HL-60 (cell line): ENCODE results near the gene SFXN5.

ENCODE experiments used
- DNase-seq, 2 experiments: peaks; one replicate each; pipeline ENCODE4 v3.0.0-alpha.2; 2010 to 2020; ENCODE audit warnings: low read depth in 1 of 2, low spot score in 1 of 2
- H3K27ac ChIP-seq: fragments of 250-450 bp; sonication (Bioruptor Pico); replicated peaks from 2 replicates; pipeline ENCODE4 v1.5.1; 2020; ENCODE audit warnings: mild to moderate bottlenecking, moderate library complexity
- H3K27me3 ChIP-seq: fragments of 250-450 bp; sonication (Bioruptor Pico); 2 replicates; pipeline ENCODE4 v1.5.1; 2021; ENCODE audit warnings: mild to moderate bottlenecking, moderate library complexity; ENCODE audit not compliant: insufficient read depth, poor library complexity, severe bottlenecking
- H3K4me3 ChIP-seq: replicated peaks from 2 replicates; pipeline ENCODE4 v1.5.1; 2011; ENCODE audit warnings: mild to moderate bottlenecking, control low read depth, low read length; ENCODE audit not compliant: insufficient read depth
- GABPA ChIP-seq: IDR thresholded peaks from 2 replicates; pipeline ENCODE4 v1.6.1; 2012; ENCODE audit warnings: low read depth
- POLR2AphosphoS5 ChIP-seq: IDR thresholded peaks from 2 replicates; pipeline ENCODE4 v1.6.1; 2012; ENCODE audit warnings: low read depth
- SPI1 ChIP-seq: IDR thresholded peaks from 2 replicates; pipeline ENCODE4 v1.6.1; 2012; ENCODE audit warnings: low read depth, mild to moderate bottlenecking, borderline replicate concordance
- TF ChIP-seq, protein P1 (sequence below): IDR thresholded peaks from one replicate; pipeline ENCODE4 v1.5.1; 2011; ENCODE audit warnings: low read length, control low read depth, inconsistent platforms; ENCODE audit not compliant: insufficient read depth
- TF ChIP-seq, protein P2 (sequence below): IDR thresholded peaks from 2 replicates; pipeline ENCODE4 v1.6.1; 2012; ENCODE audit warnings: low read depth; ENCODE audit not compliant: insufficient replicate concordance

The SFXN5 gene

DNA sequence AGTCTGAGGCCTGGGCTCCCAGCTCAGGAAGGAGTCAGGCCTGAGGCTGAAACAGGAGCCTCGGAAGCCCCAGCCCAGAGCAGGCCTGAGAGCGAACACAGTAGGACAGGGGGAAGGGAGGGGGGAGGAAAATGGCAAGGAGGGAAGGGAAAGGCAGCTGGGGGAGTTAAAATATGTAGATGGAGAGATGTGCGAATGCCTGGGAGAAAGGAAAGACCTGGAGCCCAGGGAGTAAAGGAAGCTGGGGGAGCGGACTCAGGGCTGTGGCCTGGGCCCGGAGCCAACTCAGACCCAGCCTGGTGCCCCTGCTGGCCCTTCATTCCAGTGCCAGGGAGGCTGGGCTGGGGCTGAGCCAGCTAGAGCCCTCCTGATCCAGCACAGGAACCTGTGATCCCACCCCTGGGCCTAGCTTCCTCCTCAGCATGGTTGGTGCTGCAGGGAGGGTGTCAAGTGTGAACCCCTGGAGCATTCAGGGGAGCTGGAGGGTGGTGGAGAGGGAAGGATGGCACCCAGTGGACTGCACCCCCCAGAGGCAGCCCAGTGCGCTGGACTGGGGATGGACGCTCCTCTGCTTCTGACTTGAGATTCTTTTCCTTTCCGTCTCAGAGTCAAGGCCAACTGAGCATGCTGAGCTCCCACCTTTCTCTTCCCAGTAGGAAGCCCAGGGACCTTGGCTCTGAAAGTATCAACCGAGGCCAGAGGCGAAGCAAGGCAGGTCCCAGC, 107.9 kb downstream of the SFXN5 start:
- DNase-seq = no peak
- TF ChIP-seq GABPA = no peak
- TF ChIP-seq POLR2AphosphoS5 = no peak
- TF ChIP-seq, protein P1, sequence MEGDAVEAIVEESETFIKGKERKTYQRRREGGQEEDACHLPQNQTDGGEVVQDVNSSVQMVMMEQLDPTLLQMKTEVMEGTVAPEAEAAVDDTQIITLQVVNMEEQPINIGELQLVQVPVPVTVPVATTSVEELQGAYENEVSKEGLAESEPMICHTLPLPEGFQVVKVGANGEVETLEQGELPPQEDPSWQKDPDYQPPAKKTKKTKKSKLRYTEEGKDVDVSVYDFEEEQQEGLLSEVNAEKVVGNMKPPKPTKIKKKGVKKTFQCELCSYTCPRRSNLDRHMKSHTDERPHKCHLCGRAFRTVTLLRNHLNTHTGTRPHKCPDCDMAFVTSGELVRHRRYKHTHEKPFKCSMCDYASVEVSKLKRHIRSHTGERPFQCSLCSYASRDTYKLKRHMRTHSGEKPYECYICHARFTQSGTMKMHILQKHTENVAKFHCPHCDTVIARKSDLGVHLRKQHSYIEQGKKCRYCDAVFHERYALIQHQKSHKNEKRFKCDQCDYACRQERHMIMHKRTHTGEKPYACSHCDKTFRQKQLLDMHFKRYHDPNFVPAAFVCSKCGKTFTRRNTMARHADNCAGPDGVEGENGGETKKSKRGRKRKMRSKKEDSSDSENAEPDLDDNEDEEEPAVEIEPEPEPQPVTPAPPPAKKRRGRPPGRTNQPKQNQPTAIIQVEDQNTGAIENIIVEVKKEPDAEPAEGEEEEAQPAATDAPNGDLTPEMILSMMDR = no peak
- TF ChIP-seq, protein P2, sequence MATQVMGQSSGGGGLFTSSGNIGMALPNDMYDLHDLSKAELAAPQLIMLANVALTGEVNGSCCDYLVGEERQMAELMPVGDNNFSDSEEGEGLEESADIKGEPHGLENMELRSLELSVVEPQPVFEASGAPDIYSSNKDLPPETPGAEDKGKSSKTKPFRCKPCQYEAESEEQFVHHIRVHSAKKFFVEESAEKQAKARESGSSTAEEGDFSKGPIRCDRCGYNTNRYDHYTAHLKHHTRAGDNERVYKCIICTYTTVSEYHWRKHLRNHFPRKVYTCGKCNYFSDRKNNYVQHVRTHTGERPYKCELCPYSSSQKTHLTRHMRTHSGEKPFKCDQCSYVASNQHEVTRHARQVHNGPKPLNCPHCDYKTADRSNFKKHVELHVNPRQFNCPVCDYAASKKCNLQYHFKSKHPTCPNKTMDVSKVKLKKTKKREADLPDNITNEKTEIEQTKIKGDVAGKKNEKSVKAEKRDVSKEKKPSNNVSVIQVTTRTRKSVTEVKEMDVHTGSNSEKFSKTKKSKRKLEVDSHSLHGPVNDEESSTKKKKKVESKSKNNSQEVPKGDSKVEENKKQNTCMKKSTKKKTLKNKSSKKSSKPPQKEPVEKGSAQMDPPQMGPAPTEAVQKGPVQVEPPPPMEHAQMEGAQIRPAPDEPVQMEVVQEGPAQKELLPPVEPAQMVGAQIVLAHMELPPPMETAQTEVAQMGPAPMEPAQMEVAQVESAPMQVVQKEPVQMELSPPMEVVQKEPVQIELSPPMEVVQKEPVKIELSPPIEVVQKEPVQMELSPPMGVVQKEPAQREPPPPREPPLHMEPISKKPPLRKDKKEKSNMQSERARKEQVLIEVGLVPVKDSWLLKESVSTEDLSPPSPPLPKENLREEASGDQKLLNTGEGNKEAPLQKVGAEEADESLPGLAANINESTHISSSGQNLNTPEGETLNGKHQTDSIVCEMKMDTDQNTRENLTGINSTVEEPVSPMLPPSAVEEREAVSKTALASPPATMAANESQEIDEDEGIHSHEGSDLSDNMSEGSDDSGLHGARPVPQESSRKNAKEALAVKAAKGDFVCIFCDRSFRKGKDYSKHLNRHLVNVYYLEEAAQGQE = no peak
- no peak for TF ChIP-seq SPI1
- Histone ChIP-seq H3K4me3 (no peak overlapping the region), H3K27me3 (no peaks in the 10 kb centered on the region), H3K27ac (no peak overlapping the region)

DNA sequence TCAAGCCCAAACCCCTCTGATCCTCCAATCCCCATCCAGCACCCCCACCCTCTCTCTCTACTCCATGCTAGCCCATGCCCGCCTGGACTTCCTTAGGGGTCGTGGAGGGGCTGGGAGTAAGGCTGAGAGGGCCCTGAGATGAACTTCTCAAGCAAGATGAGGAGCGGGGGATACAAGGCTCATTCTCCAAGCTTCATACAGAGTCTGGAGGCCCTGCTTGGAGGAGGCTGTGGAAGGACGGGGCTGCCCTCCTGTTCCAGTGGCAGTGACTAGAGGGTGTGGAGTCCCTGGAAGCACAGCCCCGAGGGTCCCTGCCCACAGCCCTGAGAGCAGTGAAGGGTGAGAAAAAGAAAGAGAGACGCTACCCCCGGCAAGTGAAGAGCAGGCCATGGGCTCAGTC, 108.6 kb downstream of the SFXN5 start:
- TF ChIP-seq POLR2AphosphoS5 (no peak), SPI1 (no peak), GABPA (no peak)
- TF ChIP-seq, protein P1 = no peak
- TF ChIP-seq, protein P2 = no peak
- Histone ChIP-seq H3K4me3 (no peak overlapping the region), H3K27ac (no peak overlapping the region), H3K27me3 (no peaks in the 10 kb centered on the region)
- no peak for DNase-seq

DNA sequence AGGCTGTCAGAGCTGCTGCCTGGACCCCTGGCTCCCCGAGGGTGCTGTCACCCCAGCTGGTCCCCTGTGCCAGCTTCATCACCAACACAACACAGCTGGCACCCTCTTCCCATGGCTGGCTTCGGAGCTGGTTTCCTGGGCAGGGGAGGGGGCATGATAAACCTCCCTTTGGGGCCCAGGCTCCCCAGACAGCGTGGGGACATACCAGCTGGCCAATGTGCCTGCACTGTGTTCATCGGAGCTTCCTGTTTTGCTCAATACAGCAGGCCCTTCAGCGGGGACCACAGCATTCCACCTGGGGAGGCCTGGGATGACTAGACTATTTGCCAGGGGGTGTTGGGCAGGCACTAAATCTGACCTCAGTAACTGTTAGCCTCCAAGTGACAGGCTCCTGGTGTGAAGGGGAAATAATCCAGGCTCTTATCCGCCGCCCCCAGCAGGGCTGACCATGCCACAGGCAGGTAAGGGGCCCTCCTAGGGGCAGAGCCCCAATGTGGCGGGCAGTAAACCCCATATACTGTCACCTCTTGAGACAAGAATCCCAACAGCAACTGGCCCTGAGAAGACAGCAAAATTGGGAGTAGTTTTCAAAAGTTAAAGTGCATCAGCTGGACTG, 109.6 kb downstream of the SFXN5 start:
- TF ChIP-seq POLR2AphosphoS5 (peak; percentile 91), SPI1 (peak; percentile 32; the same call in 1 of the 2 replicates), GABPA (no peak)
- TF ChIP-seq, protein P2 = no peak
- TF ChIP-seq, protein P1 = no peak
- Histone ChIP-seq H3K4me3 (no peak overlapping the region), H3K27ac (peak overlapping the region; percentile 8; the same call in 1 of the 2 replicates), H3K27me3 (no peaks in the 10 kb centered on the region)
- peak; percentile 63 to 82 for DNase-seq
